NCI-H1105 treated with DMSO at 0.1 percent for 48 hours (cell line): ENCODE results near the gene RFNG.

ENCODE experiments used
- DNase-seq: peaks from one replicate; lab custom pipeline; 2025; lab: John Stamatoyannopoulos, UW

RFNG gene

DNA sequence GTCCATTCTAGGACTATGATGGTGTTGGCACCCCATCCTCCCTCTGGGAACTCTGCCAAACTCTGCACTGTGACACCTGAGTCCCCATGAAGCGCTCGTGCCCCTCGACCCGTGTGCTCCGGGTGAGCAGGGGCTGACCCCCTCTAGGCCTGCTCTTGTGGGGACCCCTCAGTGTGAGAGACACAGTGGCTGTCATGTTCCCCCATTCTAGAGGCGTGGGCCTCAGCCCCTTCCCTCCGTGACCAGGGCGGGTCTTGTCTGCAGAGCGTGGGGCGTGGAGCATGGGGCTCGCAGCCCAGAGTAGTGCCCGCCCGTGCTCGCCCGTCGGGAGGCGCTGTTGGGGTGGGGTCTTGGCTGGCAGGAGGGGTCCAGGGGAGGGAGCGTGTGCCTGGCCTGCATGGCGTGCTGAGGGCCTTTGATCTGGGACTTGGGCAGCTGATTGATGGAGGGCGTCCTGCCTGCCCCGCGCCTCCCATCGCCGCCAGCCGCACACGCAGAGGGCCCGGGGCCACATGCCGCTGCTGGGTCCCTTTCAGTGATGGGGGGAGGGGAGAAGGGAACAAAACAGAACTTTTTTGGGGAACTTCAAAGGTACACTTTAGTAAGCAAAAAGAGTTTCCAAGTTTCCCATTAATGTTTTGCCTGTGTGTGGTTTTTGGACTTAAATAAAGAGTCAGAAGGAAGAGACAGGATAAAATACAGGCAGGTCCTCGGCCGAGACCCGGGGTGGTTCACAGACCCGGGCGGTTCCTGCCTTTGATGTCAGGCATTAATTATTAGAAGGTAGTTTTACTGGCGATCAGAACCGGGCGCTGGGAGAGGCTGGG lies 51.4 kb downstream of the RFNG start:
- DNase-seq, result no peak

DNA sequence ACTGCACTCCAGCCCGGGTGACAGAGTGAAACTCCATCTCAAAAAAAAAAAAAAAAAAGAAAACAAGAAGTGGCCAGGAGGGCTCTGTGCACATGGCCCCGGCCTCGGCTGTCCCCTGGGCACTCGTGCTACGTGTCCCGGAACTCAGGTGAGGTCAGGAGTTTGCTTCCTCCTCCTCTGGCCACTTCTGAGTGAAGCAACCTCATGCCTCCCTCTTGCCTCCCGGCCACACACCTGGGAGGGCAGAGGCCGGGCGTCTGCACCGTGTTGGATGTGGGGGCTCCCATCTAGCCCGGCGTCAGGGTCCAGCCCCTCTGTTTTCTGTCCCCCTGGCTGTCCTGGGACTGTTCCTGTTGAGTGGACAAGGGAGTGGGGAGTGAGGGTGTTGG lies 52.0 kb downstream of the RFNG start:
- DNase-seq, result no peak

- DNase-seq, result no peak
These were observed 52.7 kb downstream of the RFNG start for GRCh38 chr17:81998691-81999438.

- DNase-seq, result no peak
These were observed 53.4 kb downstream of the RFNG start for GRCh38 chr17:81998212-81998611.
